Measurements from ENCODE around the gene LSAMP. TPM values are rescaled to one million over a fixed set of nuclear protein-coding genes. Genes with fewer than 3 reads are reported as not detected.

LSAMP gene
- total RNA-seq, 3 donors from 2014 or later, result 0.78 to 39.8 (median 1.9) TPM

- no peak for TF ChIP-seq CTCF (IDR thresholded peaks at IDR 0.05)
- intact Hi-C loops (cut with DNase I, micrococcal nuclease), result no loop called here
- DNase-seq (no peak), ATAC-seq (no peak)
- Histone ChIP-seq H3K4me1 (ENCODE audit: low read depth) (no peaks in the 10 kb centered on the region), H3K9me3 (no peaks in the 10 kb centered on the region), H3K4me3 (no peak overlapping the region), H3K36me3 (ENCODE audit: low read depth) (no peaks in the 10 kb centered on the region)
Measured at GRCh38 chr3:116139641-116140040, 305.6 kb downstream of the LSAMP start.

GRCh38 chr3:116135457-116136085 is 309.7 kb downstream of the LSAMP start:
- ATAC-seq (peak; percentile 35), DNase-seq (peak in 1 of 3 donors; percentile 19)
- TF ChIP-seq CTCF (IDR thresholded peaks at IDR 0.05), result no peak
- Histone ChIP-seq H3K4me3 (no peak overlapping the region), H3K4me1 (ENCODE audit: low read depth) (no peaks in the 10 kb centered on the region), H3K9me3 (no peaks in the 10 kb centered on the region), H3K36me3 (ENCODE audit: low read depth) (no peaks in the 10 kb centered on the region)
- intact Hi-C loops (cut with DNase I, micrococcal nuclease), result no loop called here

GRCh38 chr3:116129187-116129946 is 315.9 kb downstream of the LSAMP start:
- H3K36me3 ChIP-seq (ENCODE audit: low read depth), result no peaks in the 10 kb centered on the region
- H3K9me3 ChIP-seq, result no peaks in the 10 kb centered on the region
- H3K4me1 ChIP-seq (ENCODE audit: low read depth), result no peaks in the 10 kb centered on the region
- TF ChIP-seq CTCF (IDR thresholded peaks at IDR 0.05), result no peak
- no peak overlapping the region for H3K4me3 ChIP-seq
- ATAC-seq, result no peak
- no peak for DNase-seq
- intact Hi-C loops (cut with DNase I, micrococcal nuclease), result no loop called here

GRCh38 chr3:116127464-116127863 is 317.8 kb downstream of the LSAMP start:
- ATAC-seq, result no peak
- H3K9me3 ChIP-seq, result no peaks in the 10 kb centered on the region
- TF ChIP-seq CTCF (IDR thresholded peaks at IDR 0.05), result no peak
- H3K36me3 ChIP-seq (ENCODE audit: low read depth), result no peaks in the 10 kb centered on the region
- intact Hi-C loops (cut with DNase I, micrococcal nuclease), result no loop called here
- DNase-seq, result no peak
- no peaks in the 10 kb centered on the region for H3K4me1 ChIP-seq (ENCODE audit: low read depth)
- H3K4me3 ChIP-seq, result no peak overlapping the region

GRCh38 chr3:116124166-116124565 is 321.1 kb downstream of the LSAMP start:
- intact Hi-C loops (cut with DNase I, micrococcal nuclease), result no loop called here
- H3K4me3 ChIP-seq, result no peak overlapping the region
- no peak for ATAC-seq
- no peak for DNase-seq
- no peaks in the 10 kb centered on the region for H3K4me1 ChIP-seq (ENCODE audit: low read depth)
- no peaks in the 10 kb centered on the region for H3K9me3 ChIP-seq
- no peaks in the 10 kb centered on the region for H3K36me3 ChIP-seq (ENCODE audit: low read depth)
- TF ChIP-seq CTCF (IDR thresholded peaks at IDR 0.05), result no peak
